ENCODE results near the gene NECAB3. TPM values are rescaled to one million over a fixed set of nuclear protein-coding genes. Genes with fewer than 3 reads are reported as not detected.

Gene NECAB3
- total RNA-seq, 1 experiment from 2014 or later = 43.5 TPM

GRCh38 chr20:33656783-33657703 lies 17.2 kb downstream of the NECAB3 start:
- no peak overlapping the region for H3K4me2 ChIP-seq (ENCODE audit: low read length)
- ChIA-PET CTCF (no interaction called here), POLR2A (ENCODE audit: unreplicated experiment) (no interaction called here)
- peaks cover 12% of the 10 kb centered on the region; the same call in 1 of the 2 replicates for H3K4me1 ChIP-seq (ENCODE audit: insufficient read depth, low read length)
- no peak overlapping the region for H3K4me3 ChIP-seq (ENCODE audit: low read length)
- H3K9me2 ChIP-seq (replicated peaks; ENCODE audit: low read length) = no peaks in the 10 kb centered on the region
- intact Hi-C loops (cut with micrococcal nuclease) = no loop called here
- no peak for ATAC-seq
- no peak overlapping the region for H2AFZ ChIP-seq (ENCODE audit: low read length)
- H3K79me2 ChIP-seq (ENCODE audit: low read length) = no peaks in the 10 kb centered on the region
- H3F3A ChIP-seq (ENCODE audit: low read length, unreplicated experiment) = no peaks in the 10 kb centered on the region
- H3K9me3 ChIP-seq (ENCODE audit: low read length) = no peaks in the 10 kb centered on the region
- H3K27me3 ChIP-seq (ENCODE audit: low read length) = no peaks in the 10 kb centered on the region
- H3K36me3 ChIP-seq (ENCODE audit: low read depth, low read length) = no peaks in the 10 kb centered on the region; the same call in 1 of the 2 replicates
- no peaks in the 10 kb centered on the region for H4K20me1 ChIP-seq (ENCODE audit: low read length)
- TF ChIP-seq EZH2phosphoT487 (IDR thresholded peaks at IDR 0.05; ENCODE audit: borderline replicate concordance, low read length) (no peak), CTCF (conservative IDR thresholded peaks at IDR 0.05; ENCODE audit: low read depth, low read length) (no peak), EZH2 (IDR thresholded peaks at IDR 0.05; ENCODE audit: low read length, unreplicated experiment) (no peak)
- BruUV-seq (replicated peaks) = no TSS peak
- no peak overlapping the region for H3K9ac ChIP-seq (ENCODE audit: low read length)
- no peak for DNase-seq
- no peak overlapping the region for H3K27ac ChIP-seq (ENCODE audit: low read length)

GRCh38 chr20:33656010-33656782 lies 18.0 kb downstream of the NECAB3 start:
- Histone ChIP-seq H3K4me1 (ENCODE audit: insufficient read depth, low read length) (peaks cover 15% of the 10 kb centered on the region), H3F3A (ENCODE audit: low read length, unreplicated experiment) (no peaks in the 10 kb centered on the region), H2AFZ (ENCODE audit: low read length) (no peak overlapping the region), H3K4me3 (ENCODE audit: low read length) (no peak overlapping the region), H3K27me3 (ENCODE audit: low read length) (no peaks in the 10 kb centered on the region), H3K27ac (ENCODE audit: low read length) (no peak overlapping the region), H3K79me2 (ENCODE audit: low read length) (no peaks in the 10 kb centered on the region), H3K4me2 (ENCODE audit: low read length) (no peak overlapping the region), H4K20me1 (ENCODE audit: low read length) (no peaks in the 10 kb centered on the region), H3K9me3 (ENCODE audit: low read length) (no peaks in the 10 kb centered on the region), H3K36me3 (ENCODE audit: low read depth, low read length) (no peaks in the 10 kb centered on the region; the same call in 1 of the 2 replicates), H3K9ac (ENCODE audit: low read length) (no peak overlapping the region), H3K9me2 (replicated peaks; ENCODE audit: low read length) (no peaks in the 10 kb centered on the region)
- BruUV-seq (replicated peaks) = no TSS peak
- ATAC-seq (no peak), DNase-seq (no peak)
- intact Hi-C loops (cut with micrococcal nuclease) = no loop called here
- ChIA-PET CTCF (no interaction called here), POLR2A (ENCODE audit: unreplicated experiment) (no interaction called here)
- TF ChIP-seq EZH2 (IDR thresholded peaks at IDR 0.05; ENCODE audit: low read length, unreplicated experiment) = no peak
- TF ChIP-seq CTCF (conservative IDR thresholded peaks at IDR 0.05; ENCODE audit: low read depth, low read length) = no peak
- TF ChIP-seq EZH2phosphoT487 (IDR thresholded peaks at IDR 0.05; ENCODE audit: borderline replicate concordance, low read length) = no peak
